GM20431 (cell line): ENCODE measurements around the gene SLC35G3.

Experiments
- in situ Hi-C: fragments of 300-500 bp; cut with MseI, MboI; formaldehyde crosslinking; loops from one replicate; pipeline ENCODE4 v1.15.0; 2020; ENCODE audit warnings: low sequenced_read_pairs; ENCODE audit not compliant: unreplicated experiment

The SLC35G3 gene

DNA sequence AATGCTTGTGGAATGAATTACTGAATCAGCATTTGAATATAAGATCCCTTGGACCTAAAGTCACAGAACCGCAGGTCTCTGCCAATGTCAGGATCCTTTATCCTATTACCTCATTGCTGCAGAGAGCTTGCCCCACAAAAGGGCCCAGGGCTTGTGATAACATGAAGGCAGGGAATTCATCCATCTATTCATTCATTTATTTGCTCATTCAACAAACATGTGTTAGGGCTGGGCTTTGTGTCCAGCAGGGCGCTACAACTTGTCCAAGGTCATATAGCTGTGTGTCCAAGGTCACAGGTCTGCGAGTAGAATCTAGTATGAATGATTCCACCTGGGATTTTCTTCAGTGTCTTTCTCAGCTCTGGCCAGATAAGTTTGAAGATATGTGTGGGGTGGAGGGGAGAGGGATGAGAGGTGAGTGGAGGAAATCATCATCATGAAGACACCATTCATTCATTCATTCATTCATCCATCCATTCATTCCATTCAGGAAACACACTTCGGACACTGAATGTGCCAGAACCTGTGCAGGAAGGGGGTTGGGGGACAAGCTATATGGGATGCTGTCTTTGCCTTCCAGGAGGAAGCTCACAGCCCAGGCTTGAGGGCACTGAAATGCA lies 47.9 kb downstream of the SLC35G3 start:
- in situ Hi-C loops: loop anchor here (25.0 kb wide), 1 partner anchor 734 kb away; no protein-coding TSS in a partner anchor

DNA sequence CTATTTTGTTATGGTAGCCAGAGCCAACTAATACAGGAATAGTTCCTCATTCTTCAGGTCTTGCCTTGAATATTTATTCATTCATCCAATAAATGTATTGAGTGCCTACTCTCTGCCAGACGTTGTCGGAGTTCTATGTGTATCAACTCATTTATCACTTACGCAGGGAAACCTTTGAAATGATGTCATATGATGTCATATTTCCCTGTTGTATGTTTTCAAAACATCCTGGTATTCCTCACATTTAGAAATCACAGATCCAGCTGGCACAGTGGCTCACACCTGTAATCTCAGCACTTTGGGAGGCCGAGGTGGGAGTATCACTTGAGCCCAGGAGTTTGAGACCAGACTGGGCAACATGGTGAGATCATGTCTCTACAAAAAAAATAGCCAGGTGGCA lies 49.4 kb downstream of the SLC35G3 start:
- in situ Hi-C loops: loop anchor here (25.0 kb wide), 1 partner anchor 733 kb away; no protein-coding TSS in a partner anchor
